HG02840 (cell line): Measurements from ENCODE around the gene EEF1AKMT3.
"Not testable (repeated sequence)": the region's sequence is repeated elsewhere in the genome, so short reads cannot be mapped to it uniquely, and the experiment has no call there.

Source experiments
- ATAC-seq: cut with Tn5 transposase; IDR thresholded peaks from one replicate; pipeline ENCODE4 v1.9.1; 2021; ENCODE audit warnings: mild to moderate bottlenecking, moderate library complexity, moderate number of reproducible peaks; ENCODE audit not compliant: unreplicated experiment, low FRiP score

Gene EEF1AKMT3

GRCh38 chr12:57813111-57813970 lies 40.9 kb downstream of the EEF1AKMT3 start:
- ATAC-seq = no peak

GRCh38 chr12:57813971-57814772 lies 41.8 kb downstream of the EEF1AKMT3 start:
- no peak for ATAC-seq

GRCh38 chr12:57815177-57816000 lies 43.0 kb downstream of the EEF1AKMT3 start:
- ATAC-seq = no peak

- ATAC-seq = no peak
Observed at GRCh38 chr12:57816001-57816854, 43.8 kb downstream of the EEF1AKMT3 start.

GRCh38 chr12:57816855-57817151 lies 44.4 kb downstream of the EEF1AKMT3 start:
- no peak for ATAC-seq

- ATAC-seq = no peak
Observed at GRCh38 chr12:57817261-57817989, 45.0 kb downstream of the EEF1AKMT3 start.

GRCh38 chr12:57817990-57818331 lies 45.5 kb downstream of the EEF1AKMT3 start:
- ATAC-seq = not testable (repeated sequence)

GRCh38 chr12:57820119-57820518 lies 47.7 kb downstream of the EEF1AKMT3 start:
- not testable (repeated sequence) for ATAC-seq

GRCh38 chr12:57821015-57821414 lies 48.6 kb downstream of the EEF1AKMT3 start:
- ATAC-seq = not testable (repeated sequence)

- no peak for ATAC-seq
Observed at GRCh38 chr12:57821474-57822214, 49.2 kb downstream of the EEF1AKMT3 start.

- ATAC-seq = no peak
Observed at GRCh38 chr12:57822392-57823130, 50.1 kb downstream of the EEF1AKMT3 start.

- no peak for ATAC-seq
Observed at GRCh38 chr12:57823131-57823907, 50.9 kb downstream of the EEF1AKMT3 start.

- ATAC-seq = no peak
Observed at GRCh38 chr12:57823908-57824640, 51.7 kb downstream of the EEF1AKMT3 start.

- no peak for ATAC-seq
Observed at GRCh38 chr12:57825451-57825850, 53.0 kb downstream of the EEF1AKMT3 start.

GRCh38 chr12:57826400-57826799 lies 54.0 kb downstream of the EEF1AKMT3 start:
- ATAC-seq = no peak

- no peak for ATAC-seq
Observed at GRCh38 chr12:57826966-57827365, 54.6 kb downstream of the EEF1AKMT3 start.
